Measurements from ENCODE around the gene NOXO1. TPM values are rescaled to one million over a fixed set of nuclear protein-coding genes. Genes with fewer than 3 reads are reported as not detected.

The NOXO1 gene
- total RNA-seq, 1 experiment from 2014 or later: 1.2 TPM

DNA sequence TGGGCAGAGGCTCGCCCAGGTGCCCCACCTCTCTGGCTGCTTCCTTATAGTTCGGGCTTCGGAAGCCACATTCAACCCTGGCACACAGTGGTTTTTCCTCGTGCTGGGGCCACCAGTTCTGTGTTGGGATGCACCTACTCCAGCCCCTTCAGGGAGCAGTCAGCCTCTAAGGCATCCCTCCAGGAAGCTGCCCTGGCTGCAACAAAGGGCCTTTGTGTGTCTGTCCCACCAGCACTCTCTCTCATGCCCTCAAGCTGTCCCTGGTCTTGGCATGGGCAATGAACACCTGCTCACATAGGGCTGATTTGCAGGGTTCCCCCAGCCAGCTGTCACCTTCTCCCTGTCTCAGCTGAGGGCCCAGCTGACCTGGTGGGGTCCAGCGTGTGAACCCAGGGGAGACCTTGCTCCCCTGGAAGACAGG is 754 bp upstream of the NOXO1 start:
- BruUV-seq (replicated peaks): no TSS peak
- Histone ChIP-seq H3K36me3 (ENCODE audit: insufficient read depth, low read length, poor library complexity, severe bottlenecking) (peaks cover 22% of the 10 kb centered on the region), H3K27ac (ENCODE audit: low read depth, low read length, poor library complexity, severe bottlenecking) (no peak overlapping the region), H3K4me3 (ENCODE audit: low read depth, low read length, poor library complexity, severe bottlenecking) (no peak overlapping the region), H3K4me1 (ENCODE audit: insufficient read depth, low read length, poor library complexity, severe bottlenecking) (peaks cover 20% of the 10 kb centered on the region), H3K27me3 (replicated peaks; ENCODE audit: insufficient read depth, low read depth, low read length, poor library complexity) (no peaks in the 10 kb centered on the region), H3K9me3 (ENCODE audit: low read depth, low read length, poor library complexity, severe bottlenecking) (no peaks in the 10 kb centered on the region)
- no peak for TF ChIP-seq EZH2 (IDR thresholded peaks at IDR 0.05; ENCODE audit: borderline replicate concordance, low read depth, low read length, poor library complexity, severe bottlenecking)
- TF ChIP-seq, protein P1, sequence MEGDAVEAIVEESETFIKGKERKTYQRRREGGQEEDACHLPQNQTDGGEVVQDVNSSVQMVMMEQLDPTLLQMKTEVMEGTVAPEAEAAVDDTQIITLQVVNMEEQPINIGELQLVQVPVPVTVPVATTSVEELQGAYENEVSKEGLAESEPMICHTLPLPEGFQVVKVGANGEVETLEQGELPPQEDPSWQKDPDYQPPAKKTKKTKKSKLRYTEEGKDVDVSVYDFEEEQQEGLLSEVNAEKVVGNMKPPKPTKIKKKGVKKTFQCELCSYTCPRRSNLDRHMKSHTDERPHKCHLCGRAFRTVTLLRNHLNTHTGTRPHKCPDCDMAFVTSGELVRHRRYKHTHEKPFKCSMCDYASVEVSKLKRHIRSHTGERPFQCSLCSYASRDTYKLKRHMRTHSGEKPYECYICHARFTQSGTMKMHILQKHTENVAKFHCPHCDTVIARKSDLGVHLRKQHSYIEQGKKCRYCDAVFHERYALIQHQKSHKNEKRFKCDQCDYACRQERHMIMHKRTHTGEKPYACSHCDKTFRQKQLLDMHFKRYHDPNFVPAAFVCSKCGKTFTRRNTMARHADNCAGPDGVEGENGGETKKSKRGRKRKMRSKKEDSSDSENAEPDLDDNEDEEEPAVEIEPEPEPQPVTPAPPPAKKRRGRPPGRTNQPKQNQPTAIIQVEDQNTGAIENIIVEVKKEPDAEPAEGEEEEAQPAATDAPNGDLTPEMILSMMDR (conservative IDR thresholded peaks at IDR 0.05; ENCODE audit: low read depth, low read length): no peak
- ChIA-PET CTCF (interaction anchor here (0.7 kb wide), 1 partner anchor 9 kb away, joined by 3 read pairs; no protein-coding TSS in a partner anchor), POLR2A (ENCODE audit: low non-redundant PET) (interaction anchor here (0.6 kb wide), 1 partner anchor 692 kb away, joined by 5 read pairs; no protein-coding TSS in a partner anchor)
- intact Hi-C loops (cut with micrococcal nuclease; ENCODE audit: unreplicated experiment): no loop called here
- no peak for DNase-seq (ENCODE audit: low spot score)

DNA sequence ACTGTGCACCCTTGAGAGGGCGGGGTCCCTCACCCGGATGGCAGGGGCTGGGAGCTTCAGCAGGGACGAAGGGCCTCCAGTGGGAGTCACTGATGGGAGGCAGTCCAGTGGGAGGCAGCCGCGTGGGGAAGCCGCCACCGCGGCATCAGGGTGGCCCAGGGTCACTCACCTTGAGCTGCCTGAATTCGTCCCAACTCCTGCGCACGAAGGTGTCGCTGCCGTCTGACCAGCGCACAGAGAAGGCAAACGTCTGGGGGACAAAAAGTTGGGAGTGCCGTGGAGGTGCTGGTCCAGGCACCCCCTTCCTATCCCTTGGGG is 540 bp downstream of the NOXO1 start:
- Histone ChIP-seq H3K27me3 (replicated peaks; ENCODE audit: insufficient read depth, low read depth, low read length, poor library complexity) (no peaks in the 10 kb centered on the region), H3K4me3 (ENCODE audit: low read depth, low read length, poor library complexity, severe bottlenecking) (no peak overlapping the region), H3K4me1 (ENCODE audit: insufficient read depth, low read length, poor library complexity, severe bottlenecking) (peaks cover 20% of the 10 kb centered on the region), H3K36me3 (ENCODE audit: insufficient read depth, low read length, poor library complexity, severe bottlenecking) (peaks cover 20% of the 10 kb centered on the region), H3K9me3 (ENCODE audit: low read depth, low read length, poor library complexity, severe bottlenecking) (no peaks in the 10 kb centered on the region), H3K27ac (ENCODE audit: low read depth, low read length, poor library complexity, severe bottlenecking) (no peak overlapping the region)
- TF ChIP-seq EZH2 (IDR thresholded peaks at IDR 0.05; ENCODE audit: borderline replicate concordance, low read depth, low read length, poor library complexity, severe bottlenecking): no peak
- TF ChIP-seq, protein P1 (conservative IDR thresholded peaks at IDR 0.05; ENCODE audit: low read depth, low read length): no peak
- no TSS peak for BruUV-seq (replicated peaks)
- intact Hi-C loops (cut with micrococcal nuclease; ENCODE audit: unreplicated experiment): no loop called here
- no peak for DNase-seq (ENCODE audit: low spot score)
- ChIA-PET POLR2A (ENCODE audit: low non-redundant PET) (no interaction called here), CTCF (interaction anchor here (0.9 kb wide), 1 partner anchor 24 kb away, joined by 6 read pairs; no protein-coding TSS in a partner anchor)

DNA sequence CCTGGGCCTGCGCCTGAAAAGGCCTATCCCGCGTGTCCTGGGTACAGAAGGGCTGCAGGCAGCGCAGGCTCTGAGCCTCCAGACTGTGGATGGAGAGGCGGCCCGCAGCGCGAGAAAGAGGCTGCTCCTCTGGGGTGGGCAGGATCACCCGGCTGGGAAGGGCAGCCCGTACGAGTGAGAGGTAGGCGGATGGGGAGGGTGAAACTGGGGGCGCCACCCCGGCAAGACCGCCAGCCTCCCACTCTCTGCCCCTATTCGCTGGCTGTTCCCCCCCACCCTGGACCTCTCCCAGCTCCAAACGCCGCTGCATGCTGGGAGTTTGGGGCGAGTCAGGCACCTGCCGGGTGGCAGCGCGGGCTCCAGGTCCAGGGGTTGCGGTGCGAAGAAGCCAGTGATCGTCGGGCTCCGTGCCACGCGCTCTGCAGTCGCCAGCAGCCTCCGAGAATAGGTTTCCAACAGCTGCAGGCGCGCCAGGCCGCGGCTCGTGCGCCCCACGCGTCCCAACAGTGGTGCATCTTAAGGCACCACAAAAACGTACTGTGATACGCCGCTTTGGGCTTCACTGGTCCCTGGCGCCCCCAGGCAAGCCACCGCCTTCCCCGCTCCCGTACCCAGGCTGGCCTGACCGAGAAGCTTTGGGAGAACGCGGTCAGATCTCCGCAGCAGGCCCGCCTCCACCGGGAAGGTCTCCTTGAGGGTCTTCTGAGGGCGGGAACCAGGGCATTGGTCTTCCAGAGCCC is 1.1 kb downstream of the NOXO1 start:
- DNase-seq (ENCODE audit: low spot score): no peak

More for the DNA sequence above, 1.1 kb downstream of the NOXO1 start:
- BruUV-seq (replicated peaks): no TSS peak
- ChIA-PET CTCF (no interaction called here), POLR2A (ENCODE audit: low non-redundant PET) (no interaction called here)
- Histone ChIP-seq H3K4me3 (ENCODE audit: low read depth, low read length, poor library complexity, severe bottlenecking) (no peak overlapping the region), H3K36me3 (ENCODE audit: insufficient read depth, low read length, poor library complexity, severe bottlenecking) (peaks cover 23% of the 10 kb centered on the region), H3K27me3 (replicated peaks; ENCODE audit: insufficient read depth, low read depth, low read length, poor library complexity) (no peaks in the 10 kb centered on the region), H3K4me1 (ENCODE audit: insufficient read depth, low read length, poor library complexity, severe bottlenecking) (peaks cover 20% of the 10 kb centered on the region), H3K9me3 (ENCODE audit: low read depth, low read length, poor library complexity, severe bottlenecking) (no peaks in the 10 kb centered on the region), H3K27ac (ENCODE audit: low read depth, low read length, poor library complexity, severe bottlenecking) (no peak overlapping the region)
- TF ChIP-seq, protein P1 (conservative IDR thresholded peaks at IDR 0.05; ENCODE audit: low read depth, low read length): no peak
- TF ChIP-seq EZH2 (IDR thresholded peaks at IDR 0.05; ENCODE audit: borderline replicate concordance, low read depth, low read length, poor library complexity, severe bottlenecking): no peak
- intact Hi-C loops (cut with micrococcal nuclease; ENCODE audit: unreplicated experiment): no loop called here

All from A673 (cell line).